Mesenchymal stem cell (in vitro differentiated cells and primary cell): ENCODE results near the gene ABI3.
"Not testable (repeated sequence)": the region's sequence is repeated elsewhere in the genome, so short reads cannot be mapped to it uniquely, and the experiment has no call there.

Source experiments
- DNase-seq: peaks from one replicate; pipeline ENCODE4 v3.0.0-alpha.2; 2013
- H2AFZ ChIP-seq: one replicate; pipeline ENCODE4 v1.6.1; 2013; ENCODE audit warnings: low read depth, mild to moderate bottlenecking, control low read depth, inconsistent platforms, low read length, moderate library complexity
- H2AK5ac ChIP-seq: 2 replicates; pipeline ENCODE4 v1.6.1; 2013; ENCODE audit warnings: low read length, moderate library complexity, mild to moderate bottlenecking, inconsistent platforms; ENCODE audit not compliant: severe bottlenecking
- H2BK120ac ChIP-seq: one replicate; pipeline ENCODE4 v1.6.1; 2013; ENCODE audit warnings: low read depth, mild to moderate bottlenecking, inconsistent platforms, low read length, moderate library complexity
- H2BK12ac ChIP-seq, 2 experiments: one replicate each; pipeline ENCODE4 v1.6.1; 2013; ENCODE audit warnings: inconsistent platforms in 2 of 2, low read length in 2 of 2, mild to moderate bottlenecking in 2 of 2, moderate library complexity in 2 of 2, control low read depth in 1 of 2
- H2BK15ac ChIP-seq: one replicate; pipeline ENCODE4 v1.6.1; 2013; ENCODE audit warnings: mild to moderate bottlenecking, low read depth, inconsistent platforms; ENCODE audit not compliant: poor library complexity, severe bottlenecking
- H2BK5ac ChIP-seq: 2 replicates; pipeline ENCODE4 v1.6.1; 2013; ENCODE audit warnings: low read depth, mild to moderate bottlenecking, low read length, control low read depth, inconsistent platforms; ENCODE audit not compliant: poor library complexity, severe bottlenecking
- H3K14ac ChIP-seq, 2 experiments: one replicate each; pipeline ENCODE4 v1.6.1; 2013; ENCODE audit warnings: inconsistent platforms in 2 of 2, low read length in 2 of 2, control low read depth in 1 of 2, mild to moderate bottlenecking in 1 of 2, moderate library complexity in 1 of 2
- H3K18ac ChIP-seq, 2 experiments: one replicate each; pipeline ENCODE4 v1.6.1; 2013; ENCODE audit warnings: inconsistent platforms in 2 of 2, low read length in 2 of 2, control low read depth in 1 of 2, low read depth in 1 of 2, mild to moderate bottlenecking in 1 of 2
- H3K23ac ChIP-seq, 2 experiments: one replicate each; pipeline ENCODE4 v1.6.1; 2013; ENCODE audit warnings: inconsistent platforms in 2 of 2, low read length in 2 of 2, mild to moderate bottlenecking in 2 of 2, moderate library complexity in 2 of 2, control low read depth in 1 of 2
- H3K27ac ChIP-seq: 2 replicates; pipeline ENCODE4 v1.5.1; 2013; ENCODE audit warnings: mild to moderate bottlenecking, moderate library complexity, low read length, control low read depth, inconsistent platforms; ENCODE audit not compliant: poor library complexity, severe bottlenecking
- H3K27me3 ChIP-seq, 2 experiments: 2 replicates each; pipeline versions ENCODE4 v1.6.1 to v1.7.0; 2013; ENCODE audit warnings: low read length in 2 of 2, mild to moderate bottlenecking in 2 of 2, moderate library complexity in 2 of 2, control low read depth in 1 of 2, inconsistent platforms in 1 of 2; ENCODE audit not compliant: control insufficient read depth in 1 of 2, insufficient read depth in 1 of 2
- H3K36me3 ChIP-seq, 2 experiments: 2 replicates each; pipeline versions ENCODE4 v1.6.1 to v1.7.0; 2013; ENCODE audit warnings: low read length in 2 of 2, control low read depth in 1 of 2, inconsistent platforms in 1 of 2, low read depth in 1 of 2, mild to moderate bottlenecking in 1 of 2; ENCODE audit not compliant: insufficient read depth in 2 of 2, control insufficient read depth in 1 of 2
- H3K4ac ChIP-seq, 2 experiments: one replicate each; pipeline ENCODE4 v1.6.1; 2013; ENCODE audit warnings: inconsistent platforms in 2 of 2, low read length in 2 of 2, mild to moderate bottlenecking in 2 of 2, moderate library complexity in 2 of 2, control low read depth in 1 of 2, low read depth in 1 of 2
- H3K4me1 ChIP-seq: 2 replicates; pipeline ENCODE4 v1.6.1; 2013; ENCODE audit warnings: low read depth, low read length, control low read depth; ENCODE audit not compliant: control insufficient read depth, insufficient read depth
- H3K4me2 ChIP-seq: 2 replicates; pipeline ENCODE4 v1.6.1; 2013; ENCODE audit warnings: low read length, mild to moderate bottlenecking, inconsistent platforms; ENCODE audit not compliant: poor library complexity, severe bottlenecking
- H3K4me3 ChIP-seq, 2 experiments: 2 replicates each; pipeline versions ENCODE4 v1.5.1 to v1.7.0; 2013; ENCODE audit warnings: low read length in 2 of 2, mild to moderate bottlenecking in 2 of 2, control low read depth in 1 of 2, low read depth in 1 of 2; ENCODE audit not compliant: insufficient read depth in 1 of 2
- H3K79me1 ChIP-seq: replicated peaks from 2 replicates; pipeline ENCODE4 v1.6.1; 2013; ENCODE audit warnings: mild to moderate bottlenecking, control low read depth, low read length, inconsistent platforms; ENCODE audit not compliant: poor library complexity, severe bottlenecking
- H3K9ac ChIP-seq: 2 replicates; pipeline ENCODE4 v1.7.0; 2013; ENCODE audit warnings: mild to moderate bottlenecking, low read length, moderate library complexity
- H3K9me3 ChIP-seq: 2 replicates; pipeline ENCODE4 v1.7.0; 2013; ENCODE audit warnings: mild to moderate bottlenecking, low read length; ENCODE audit not compliant: control insufficient read depth
- H4K8ac ChIP-seq: one replicate; pipeline ENCODE4 v1.6.1; 2013; ENCODE audit warnings: inconsistent platforms, mild to moderate bottlenecking, low read length, moderate library complexity
- H4K91ac ChIP-seq: one replicate; pipeline ENCODE4 v1.6.1; 2013; ENCODE audit warnings: mild to moderate bottlenecking, low read length, inconsistent platforms
- WGBS: methylation state at CpG from one replicate; pipeline ENCODE4 v1.1.7; 2013; ENCODE audit warnings: mixed read lengths; 5-methylcytosine and 5-hydroxymethylcytosine counted together

ABI3 gene

GRCh38 chr17:49259663-49260010 lies 49.1 kb downstream of the ABI3 start:
- peak overlapping the region; percentile 63 to 79 for H3K4me3 ChIP-seq
- no peaks in the 10 kb centered on the region for H3K36me3 ChIP-seq
- no peak overlapping the region for H2BK15ac ChIP-seq
- H3K27me3 ChIP-seq: no peaks in the 10 kb centered on the region
- H2AK5ac ChIP-seq: no peak overlapping the region
- peak overlapping the region in 1 of 2 experiments; percentile 59 for H3K23ac ChIP-seq
- 13% methylated on average over 10 of the region's 10 CpGs for WGBS
- H3K9me3 ChIP-seq: no peaks in the 10 kb centered on the region
- peak overlapping the region in 1 of 2 experiments; percentile 82 for H3K4ac ChIP-seq
- H4K8ac ChIP-seq: peak overlapping the region; percentile 97
- H2BK5ac ChIP-seq: no peak overlapping the region
- peak overlapping the region; percentile 94 for H4K91ac ChIP-seq
- peaks cover 14% of the 10 kb centered on the region for H3K4me1 ChIP-seq
- H3K18ac ChIP-seq: peak overlapping the region; percentile 74 to 92
- peak overlapping the region; percentile 91 for H2AFZ ChIP-seq
- H2BK12ac ChIP-seq: peak overlapping the region; percentile 83 to 90
- peak overlapping the region; percentile 85 for H3K4me2 ChIP-seq
- no peak for DNase-seq
- H2BK120ac ChIP-seq: no peak overlapping the region
- H3K9ac ChIP-seq: peak overlapping the region; percentile 87
- H3K79me1 ChIP-seq: no peaks in the 10 kb centered on the region
- peak overlapping the region in 1 of 2 experiments; percentile 90 for H3K14ac ChIP-seq
- peak overlapping the region; percentile 30 for H3K27ac ChIP-seq

- H3K4ac ChIP-seq: peak overlapping the region; percentile 59 to 82
- peaks cover 14% of the 10 kb centered on the region for H3K4me1 ChIP-seq
- H3K27ac ChIP-seq: peak overlapping the region; percentile 59
- H3K79me1 ChIP-seq: no peaks in the 10 kb centered on the region
- H2AFZ ChIP-seq: peak overlapping the region; percentile 91
- peak overlapping the region; percentile 83 to 90 for H2BK12ac ChIP-seq
- H2BK5ac ChIP-seq: peak overlapping the region; percentile 62
- H3K36me3 ChIP-seq: no peaks in the 10 kb centered on the region
- no peaks in the 10 kb centered on the region for H3K9me3 ChIP-seq
- H3K9ac ChIP-seq: peak overlapping the region; percentile 87
- H2AK5ac ChIP-seq: no peak overlapping the region
- peak overlapping the region in 1 of 2 experiments; percentile 59 for H3K23ac ChIP-seq
- peak overlapping the region; percentile 96 for H2BK120ac ChIP-seq
- 1% methylated on average over 61 of the region's 77 CpGs for whole genome bisulfite sequencing
- peak overlapping the region; percentile 97 for H4K8ac ChIP-seq
- peak overlapping the region; percentile 85 for H3K4me2 ChIP-seq
- peak overlapping the region; percentile 94 for H4K91ac ChIP-seq
- peak overlapping the region; percentile 97 for H2BK15ac ChIP-seq
- H3K4me3 ChIP-seq: peak overlapping the region; percentile 63 to 79
- H3K27me3 ChIP-seq: no peaks in the 10 kb centered on the region
- peak; percentile 96 for DNase-seq
- peak overlapping the region; percentile 26 to 90 for H3K14ac ChIP-seq
- H3K18ac ChIP-seq: peak overlapping the region; percentile 92 to 95
Observed at GRCh38 chr17:49260011-49260816, 49.7 kb downstream of the ABI3 start.

DNA sequence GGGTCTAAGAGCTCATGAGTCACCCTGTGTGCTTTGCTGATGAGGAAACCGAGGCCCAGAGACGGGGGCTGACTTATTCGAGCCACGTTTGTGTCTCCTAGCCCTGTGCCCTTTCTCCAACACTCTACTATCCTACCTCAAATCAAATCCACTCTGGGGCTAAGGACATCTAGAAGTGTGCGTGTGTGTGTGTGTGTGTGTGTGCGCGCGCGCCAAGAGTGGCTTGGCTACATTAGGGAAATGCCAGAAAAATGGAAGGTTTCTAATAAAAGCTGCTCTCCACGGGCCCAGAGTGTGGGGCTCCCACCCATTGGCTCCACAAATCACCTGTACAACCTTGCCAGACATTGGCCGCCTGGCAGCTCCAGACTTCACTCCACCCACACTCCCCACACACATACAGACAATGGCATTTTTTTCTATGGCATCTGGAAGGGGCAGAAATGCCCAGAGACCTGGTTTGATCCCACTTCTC lies 50.3 kb downstream of the ABI3 start:
- Histone ChIP-seq H3K27ac (no peak overlapping the region), H2BK5ac (no peak overlapping the region), H4K91ac (no peak overlapping the region), H3K36me3 (no peaks in the 10 kb centered on the region), H3K18ac (peak overlapping the region; percentile 3 to 92), H4K8ac (peak overlapping the region; percentile 30), H3K4me3 (peak overlapping the region in 1 of 2 experiments; percentile 79), H2AK5ac (peak overlapping the region; percentile 32), H3K23ac (no peak overlapping the region), H2BK15ac (peak overlapping the region; percentile 54), H3K14ac (no peak overlapping the region), H2BK120ac (no peak overlapping the region), H3K4me2 (peak overlapping the region; percentile 85), H3K9me3 (no peaks in the 10 kb centered on the region), H2AFZ (peak overlapping the region; percentile 91), H3K4me1 (peaks cover 14% of the 10 kb centered on the region), H3K79me1 (no peaks in the 10 kb centered on the region), H2BK12ac (peak overlapping the region; percentile 52 to 90), H3K4ac (peak overlapping the region; percentile 47 to 82), H3K27me3 (no peaks in the 10 kb centered on the region), H3K9ac (peak overlapping the region; percentile 87)
- DNase-seq: peak; percentile 8
- 35% methylated on average over 4 of the region's 11 CpGs for WGBS

DNA sequence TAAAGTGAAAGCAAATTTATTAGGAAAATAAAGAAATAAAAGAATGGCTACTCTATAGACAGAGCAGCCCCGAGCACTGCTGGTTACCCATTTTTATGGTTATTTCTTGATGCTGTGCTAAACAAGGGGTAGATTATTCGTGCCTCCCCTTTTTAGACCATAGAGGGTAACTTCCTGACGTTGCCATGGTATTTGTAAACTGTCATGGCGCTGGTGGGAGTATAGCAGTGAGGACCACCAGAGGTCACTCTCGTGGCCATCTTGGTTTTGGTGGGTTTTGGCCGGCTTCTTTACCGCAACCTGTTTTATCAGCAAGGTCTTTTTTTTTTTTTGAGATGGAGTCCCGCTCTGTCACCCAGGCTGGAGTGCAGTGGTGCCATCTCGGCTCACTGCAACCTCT lies 51.0 kb downstream of the ABI3 start:
- not testable (repeated sequence) for H3K14ac ChIP-seq, H3K9me3 ChIP-seq, H3K23ac ChIP-seq, H3K79me1 ChIP-seq, H3K4me2 ChIP-seq, H2AK5ac ChIP-seq, DNase-seq, H4K91ac ChIP-seq, H2BK5ac ChIP-seq, H3K4ac ChIP-seq, H2BK120ac ChIP-seq, H3K36me3 ChIP-seq, H2BK15ac ChIP-seq, H3K27me3 ChIP-seq, H3K27ac ChIP-seq, H2BK12ac ChIP-seq, H3K9ac ChIP-seq, H2AFZ ChIP-seq, H3K18ac ChIP-seq, H4K8ac ChIP-seq, H3K4me3 ChIP-seq
- WGBS: 89% methylated on average over 9 of the region's 9 CpGs
- H3K4me1 ChIP-seq: peaks cover 14% of the 10 kb centered on the region
